HTR-8/SVneo (cell line): ENCODE measurements around the gene SCMH1.

Source experiments
- DNase-seq: peaks from one replicate; pipeline ENCODE4 v3.0.0; 2011; ENCODE audit warnings: low spot score, mixed read lengths; ENCODE audit not compliant: insufficient read length
- FAIRE-seq: peaks from 2 replicates; lab custom pipeline; 2011; peaks lifted over from hg19 to GRCh38; lab: Jason Lieb, UNC

The SCMH1 gene

DNA sequence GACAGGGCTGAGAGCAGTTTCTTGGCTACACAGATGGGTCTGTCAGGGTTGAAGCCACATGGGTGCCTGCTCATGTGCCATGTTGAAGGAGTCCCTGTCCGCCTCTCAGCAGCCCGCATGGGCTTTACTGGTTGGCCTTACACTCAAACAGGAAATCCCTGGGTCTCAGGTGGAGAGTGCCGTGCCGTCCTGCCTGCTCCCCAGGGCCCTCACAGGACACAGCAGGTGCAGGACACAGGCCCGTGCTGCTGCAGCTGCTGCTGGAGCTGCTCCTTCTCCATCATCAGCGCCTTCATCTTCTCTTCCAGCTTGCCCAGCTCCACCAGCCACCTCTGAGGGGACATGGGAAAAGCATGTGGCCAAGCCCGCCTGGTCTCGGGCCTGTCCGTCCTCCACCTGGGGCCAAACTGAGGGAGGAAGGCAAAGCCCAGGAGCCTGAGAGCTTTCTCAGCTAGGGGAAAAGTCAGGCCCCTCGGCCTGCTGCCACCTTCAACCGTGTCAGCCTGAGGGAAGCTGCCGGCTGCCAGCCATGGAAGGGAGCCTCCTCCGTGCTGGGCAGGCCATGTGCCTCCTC, 226.1 kb downstream of the SCMH1 start:
- no peak for FAIRE-seq
- DNase-seq, result no peak

DNA sequence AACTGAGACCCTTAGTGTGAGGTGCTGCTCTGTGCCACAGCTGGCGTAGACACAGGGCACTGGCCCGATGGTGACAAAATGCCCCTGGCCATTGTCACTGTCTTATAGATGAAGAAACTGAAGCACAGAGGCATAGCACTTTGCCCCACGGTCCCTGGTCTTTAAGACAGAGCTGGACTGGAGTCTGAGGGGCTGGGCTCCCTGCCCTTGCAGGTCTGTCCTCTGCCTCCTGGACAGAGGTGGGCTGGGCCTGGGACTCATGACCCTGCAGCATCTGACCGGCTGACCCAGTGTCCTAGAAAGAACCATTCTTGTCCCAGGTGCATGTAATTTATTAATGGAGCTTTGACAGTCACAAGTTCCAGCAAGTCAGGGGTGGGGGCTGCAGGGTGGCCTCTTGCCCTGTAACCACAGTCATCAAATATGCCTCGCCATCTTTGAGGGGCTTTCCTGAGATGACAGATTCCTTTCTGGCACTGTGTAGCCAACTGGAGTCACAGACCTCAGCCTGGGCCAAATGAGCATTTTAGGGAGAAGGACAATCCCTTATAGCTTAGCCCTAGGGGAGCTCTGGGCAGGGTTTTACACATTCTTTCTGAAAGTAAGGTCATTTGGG, 226.7 kb downstream of the SCMH1 start:
- FAIRE-seq (no peak), DNase-seq (no peak)

DNA sequence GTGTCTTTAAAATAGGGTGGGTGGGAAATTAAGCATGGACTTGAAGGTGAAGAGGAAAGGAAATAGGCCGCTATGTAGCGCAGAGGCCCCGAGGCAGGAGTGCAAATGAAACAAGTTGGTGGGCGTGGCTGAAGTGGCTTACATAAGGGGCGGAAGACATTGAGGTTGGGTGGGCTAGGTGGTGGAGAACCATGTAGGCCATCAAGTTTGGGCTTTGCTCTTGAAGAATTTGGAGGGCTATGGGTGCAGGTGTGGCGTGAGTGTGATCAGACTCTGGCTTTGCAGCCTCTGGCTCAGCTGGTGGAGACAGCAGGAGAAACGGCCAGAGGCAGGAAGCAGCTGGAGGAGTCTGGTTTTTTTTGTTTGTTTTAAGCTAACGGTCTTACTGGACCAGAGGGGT, 227.2 kb downstream of the SCMH1 start:
- no peak for FAIRE-seq
- no peak for DNase-seq

DNA sequence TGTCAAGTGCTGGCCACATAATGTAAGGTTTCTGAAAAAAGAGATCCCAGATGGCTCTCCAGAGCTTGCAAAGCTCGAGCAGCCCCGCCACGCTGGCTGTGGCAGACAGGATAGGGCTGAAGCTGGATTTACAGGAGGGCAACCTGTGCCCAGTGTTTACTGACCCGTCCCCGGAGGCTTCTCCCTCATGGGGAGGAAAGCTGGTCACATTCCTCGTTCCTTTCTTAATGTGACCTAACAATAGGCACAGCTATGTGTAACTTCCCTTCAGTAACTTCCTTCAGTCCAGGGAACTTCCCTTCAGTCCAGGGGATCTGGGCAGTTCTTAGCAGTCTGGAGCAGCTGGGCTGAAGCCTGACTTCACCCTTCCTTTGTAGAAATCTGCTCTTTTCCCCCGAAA, 228.3 kb downstream of the SCMH1 start:
- FAIRE-seq, result no peak
- DNase-seq, result no peak

DNA sequence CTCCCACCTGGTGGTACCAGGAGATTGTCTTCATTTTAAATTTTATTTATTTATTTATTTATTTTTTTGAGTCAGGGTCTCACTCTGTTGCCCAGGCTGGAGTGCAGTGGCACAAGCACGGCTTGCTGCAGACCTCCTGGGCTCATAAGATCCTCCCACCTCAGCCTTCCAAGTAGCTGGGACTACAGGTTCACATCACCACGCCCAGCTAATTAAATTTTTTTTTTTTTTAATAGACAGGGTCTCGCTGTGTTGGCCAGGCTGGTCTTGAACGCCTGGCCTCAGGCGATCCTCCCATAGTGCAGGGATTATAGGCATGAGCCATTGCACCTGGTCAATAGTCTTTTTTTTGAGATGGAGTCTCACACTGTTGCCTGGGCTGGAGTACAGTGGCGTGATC, 229.1 kb downstream of the SCMH1 start:
- DNase-seq, result no peak
- FAIRE-seq, result no peak

GRCh38 chr1:41010345-41010744, 231.8 kb downstream of the SCMH1 start:
- FAIRE-seq, result no peak
- DNase-seq, result no peak

DNA sequence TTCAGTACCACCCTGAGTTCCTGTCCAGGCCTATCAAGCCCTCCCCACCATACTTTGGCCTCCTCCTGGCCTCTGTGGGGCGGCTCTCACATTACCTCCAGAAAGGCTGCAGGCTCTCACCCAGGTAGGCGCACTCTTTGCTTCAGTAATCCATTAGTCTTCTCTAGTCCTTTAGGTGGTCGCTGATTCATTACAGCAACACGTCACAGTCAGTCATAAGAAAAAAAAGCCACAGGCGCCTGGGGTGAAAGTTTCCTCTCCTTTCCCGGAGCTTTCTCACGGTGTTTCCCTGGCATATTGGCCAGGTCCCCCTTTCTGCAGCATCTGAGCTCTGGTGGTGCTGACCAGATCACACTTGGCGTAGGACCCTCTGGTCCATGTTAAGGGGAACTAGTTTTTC, 232.6 kb downstream of the SCMH1 start:
- FAIRE-seq (no peak), DNase-seq (no peak)

DNA sequence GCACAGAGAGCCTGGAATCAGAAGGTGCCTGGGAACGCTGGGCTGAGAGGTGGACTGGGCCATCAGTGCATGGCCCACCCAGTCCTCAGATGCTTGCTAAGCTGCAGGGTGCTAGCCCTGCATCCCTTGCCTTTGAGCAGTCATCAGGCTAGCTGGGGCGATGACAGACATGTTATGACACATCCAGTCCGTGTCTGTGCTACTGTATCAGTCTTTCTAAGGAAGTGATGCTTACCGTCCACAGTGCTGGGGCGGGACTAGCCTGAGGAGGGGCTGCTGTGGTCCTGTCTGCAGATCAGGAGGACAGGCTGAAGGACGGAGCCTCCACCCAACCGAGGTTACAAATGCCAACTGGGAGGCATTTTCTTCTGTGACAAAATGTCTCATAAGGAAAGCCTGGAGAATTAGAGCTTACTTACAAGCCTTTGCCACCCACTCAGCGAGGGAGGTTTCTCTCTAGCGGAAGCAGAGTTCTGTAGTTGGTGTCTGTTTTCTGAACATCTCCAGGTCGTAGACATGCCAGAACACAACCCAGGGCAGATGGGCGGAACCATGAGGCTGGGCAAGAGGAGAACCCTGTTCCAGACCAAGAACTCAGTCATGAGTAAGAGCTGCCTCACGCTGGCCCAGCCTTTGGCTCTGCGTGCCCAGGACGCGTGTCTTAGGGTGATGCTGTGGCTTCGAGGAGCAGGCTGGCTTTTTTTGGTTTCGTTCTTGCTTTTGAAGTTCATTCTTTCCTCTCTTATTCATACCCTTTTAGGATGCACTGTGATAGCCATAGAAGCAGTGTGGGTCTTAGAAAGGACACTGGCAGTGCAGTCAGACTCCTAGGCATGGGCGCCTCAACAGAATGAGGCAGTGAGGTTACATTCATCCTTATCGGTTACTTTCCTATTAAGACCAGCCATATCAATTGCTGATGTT, 234.9 kb downstream of the SCMH1 start:
- no peak for DNase-seq
- no peak for FAIRE-seq

DNA sequence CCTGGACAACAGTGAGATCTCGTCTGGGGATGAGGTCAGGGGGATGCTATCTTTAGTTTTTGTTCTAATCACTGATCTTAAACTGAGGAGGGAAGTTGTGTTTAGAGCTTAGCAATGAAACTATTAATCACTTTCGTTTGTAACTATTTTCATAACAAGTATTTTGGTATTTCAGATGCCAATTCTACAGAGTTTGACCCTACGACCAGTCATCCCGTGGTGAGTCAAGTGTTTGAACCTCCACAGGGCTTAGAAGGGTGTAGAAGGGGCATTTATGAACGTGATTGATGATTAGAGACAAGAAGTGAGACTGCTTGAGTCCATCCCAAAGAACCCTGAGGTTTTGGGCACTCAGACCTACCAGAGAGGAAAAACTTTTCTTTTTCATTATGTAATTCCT, 236.2 kb downstream of the SCMH1 start:
- FAIRE-seq (no peak), DNase-seq (no peak)

DNA sequence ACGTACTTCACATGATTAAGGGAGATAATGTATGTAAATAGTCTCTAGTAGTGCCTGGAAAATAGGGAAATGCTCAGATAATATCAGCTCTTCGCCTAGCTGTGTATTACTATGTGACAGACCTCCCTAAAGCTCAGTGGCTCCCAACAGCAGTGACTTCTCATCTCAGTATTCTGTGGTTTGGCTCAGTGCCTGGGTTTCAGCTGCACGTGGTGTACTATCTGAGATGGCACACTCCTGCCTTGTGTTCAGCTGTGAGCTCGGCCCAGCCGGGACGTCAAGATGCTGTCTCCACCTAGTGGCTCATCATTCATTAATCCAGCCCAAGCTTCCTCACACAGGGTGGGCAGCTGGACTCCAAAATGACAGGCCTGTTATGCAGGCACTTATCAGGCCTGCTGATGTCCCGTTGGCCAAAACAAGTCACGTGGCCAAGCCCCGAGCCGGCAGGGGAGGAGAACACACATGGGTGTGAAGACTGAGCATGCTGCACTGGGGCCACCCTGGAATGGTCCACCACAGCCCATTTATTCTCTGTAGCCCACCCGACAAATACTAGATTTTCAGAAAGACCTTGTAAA, 238.4 kb downstream of the SCMH1 start:
- peak; percentile 96 for DNase-seq

GRCh38 chr1:41003127-41003639, 238.9 kb downstream of the SCMH1 start:
- no peak for FAIRE-seq
- no peak for DNase-seq

More for the DNA sequence above, 238.4 kb downstream of the SCMH1 start:
- FAIRE-seq, result peak; percentile 93

DNA sequence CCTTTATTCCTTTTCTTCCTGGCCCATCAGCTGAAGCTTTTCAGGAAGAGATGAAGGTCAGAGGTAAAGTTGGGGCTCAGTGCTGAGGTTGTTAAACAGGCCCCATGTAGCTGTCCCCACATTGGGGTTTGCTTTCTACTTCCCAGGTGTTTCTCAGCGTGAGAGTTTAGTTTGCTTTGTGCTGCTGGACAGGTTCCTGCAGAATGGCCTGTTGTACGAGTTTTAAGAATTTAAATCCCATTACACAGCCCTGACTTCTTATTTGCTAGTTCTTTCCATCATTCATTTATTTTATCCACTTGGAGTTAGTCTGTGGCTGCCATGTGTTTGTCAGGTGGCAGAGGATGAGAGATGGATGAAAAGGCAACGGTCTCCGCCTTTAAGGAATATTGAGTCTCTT, 243.4 kb downstream of the SCMH1 start:
- DNase-seq (no peak), FAIRE-seq (no peak)

- FAIRE-seq (no peak), DNase-seq (no peak)
Observed at GRCh38 chr1:40997096-40997495, 245.0 kb downstream of the SCMH1 start.

GRCh38 chr1:40989066-40989465, 253.0 kb downstream of the SCMH1 start:
- DNase-seq (no peak), FAIRE-seq (no peak)

GRCh38 chr1:40988280-40988679, 253.8 kb downstream of the SCMH1 start:
- FAIRE-seq (no peak), DNase-seq (no peak)

DNA sequence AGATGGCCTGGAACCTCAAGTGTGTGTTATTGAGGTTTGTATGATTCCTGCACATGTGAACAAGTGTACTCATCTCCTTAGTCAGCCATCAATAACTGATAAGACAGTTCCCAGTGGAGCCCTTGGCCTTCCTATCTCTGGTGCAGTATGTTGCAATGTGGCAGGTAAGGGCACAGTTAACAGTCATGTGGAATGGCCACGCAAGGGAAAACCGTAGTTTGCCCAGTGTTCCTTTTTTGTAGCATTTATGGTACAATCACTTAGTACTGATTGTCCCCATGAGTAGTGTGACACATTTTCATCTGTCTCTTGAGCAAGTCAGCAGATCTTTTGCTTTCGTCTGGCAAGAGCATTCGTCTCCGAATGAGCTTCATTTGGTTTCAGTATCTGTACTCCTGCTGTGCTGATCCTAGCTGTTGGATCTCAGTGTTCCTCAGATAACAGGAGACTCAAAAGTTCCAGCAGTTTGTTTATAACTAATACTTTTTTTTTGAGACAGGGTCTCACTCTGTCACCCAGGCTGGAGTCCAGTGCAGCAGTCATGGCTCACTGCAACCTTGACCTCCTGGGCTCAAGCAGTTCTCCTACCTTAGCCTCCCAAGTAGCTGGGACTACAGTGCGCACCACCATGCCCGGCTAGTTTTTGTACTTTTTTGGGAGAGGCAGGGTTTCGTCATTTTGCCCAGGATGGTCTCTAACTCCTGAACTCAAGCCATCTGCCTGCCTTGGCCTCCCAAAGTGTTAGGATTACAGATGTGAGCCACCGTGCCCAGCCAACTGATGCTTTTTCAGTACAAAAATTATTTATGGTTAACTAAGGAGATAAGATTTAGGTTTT, 254.4 kb downstream of the SCMH1 start:
- FAIRE-seq (no peak), DNase-seq (no peak)

- FAIRE-seq, result no peak
Observed at GRCh38 chr1:40986956-40987355, 255.2 kb downstream of the SCMH1 start.

DNA sequence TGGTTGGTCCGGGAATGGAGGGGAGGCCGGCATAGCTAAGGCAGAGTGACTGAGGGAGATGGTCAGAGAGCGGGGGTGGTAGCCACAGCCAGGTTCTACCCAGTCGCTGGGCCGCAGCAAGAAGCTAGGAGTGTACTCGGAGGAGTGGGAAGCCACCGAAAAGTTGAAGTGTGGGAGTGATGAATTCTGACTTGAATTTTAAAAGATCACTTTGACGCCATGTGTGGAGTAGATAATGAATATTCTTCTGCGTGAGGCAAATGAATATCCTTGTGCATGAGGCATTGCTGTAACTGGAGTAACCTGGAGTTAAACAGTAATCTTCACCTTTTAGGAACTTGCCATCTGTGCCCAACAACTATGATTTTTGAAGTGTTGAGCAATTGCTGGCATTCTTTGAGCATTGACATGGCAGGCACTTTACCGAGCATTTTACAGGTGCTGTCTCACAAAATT, 255.8 kb downstream of the SCMH1 start:
- DNase-seq (no peak), FAIRE-seq (no peak)

More at GRCh38 chr1:40986956-40987355, 255.2 kb downstream of the SCMH1 start:
- DNase-seq, result no peak

DNA sequence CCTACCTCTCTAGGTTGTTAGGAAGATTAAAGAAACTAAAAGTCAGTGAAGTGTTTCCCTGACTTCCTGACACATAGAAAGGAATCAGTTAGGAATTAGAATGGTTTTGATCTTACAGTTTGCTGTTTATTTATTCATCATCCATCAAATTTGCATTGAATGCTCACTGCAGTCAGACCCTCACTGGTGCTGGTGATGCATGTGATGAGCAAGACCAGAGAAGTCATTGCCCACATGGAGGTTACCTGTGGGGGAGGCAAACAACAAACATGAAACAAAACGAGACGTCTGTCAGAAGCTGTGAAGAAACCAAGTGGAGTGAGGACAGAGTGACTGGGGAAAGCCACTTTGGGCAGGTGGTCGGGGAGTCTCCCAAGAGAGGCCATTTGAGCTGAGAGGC, 256.2 kb downstream of the SCMH1 start:
- FAIRE-seq, result no peak

DNA sequence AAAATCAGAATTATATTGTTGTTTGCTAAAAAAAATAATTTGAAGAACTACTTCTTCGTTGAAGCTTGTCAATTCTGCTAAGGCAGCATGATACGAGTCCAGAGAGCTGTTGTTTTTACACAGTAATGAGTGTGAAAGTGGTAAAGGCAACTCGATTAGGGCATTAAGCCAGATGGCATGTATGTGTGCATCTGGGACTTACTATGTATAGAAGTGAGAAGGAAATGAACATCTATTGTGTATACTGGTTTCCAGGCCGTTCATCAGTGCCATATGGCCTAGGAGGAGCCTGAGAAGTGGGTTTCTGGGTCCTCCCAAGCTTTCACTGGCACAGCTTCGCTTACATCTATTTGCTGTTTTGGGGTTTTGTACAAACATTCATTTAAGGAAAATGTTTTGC, 256.9 kb downstream of the SCMH1 start:
- FAIRE-seq (no peak), DNase-seq (no peak)

More for the DNA sequence above, 256.2 kb downstream of the SCMH1 start:
- no peak for DNase-seq
